ENCODE data around the gene UBE2J2. TPM values are rescaled to one million over a fixed set of nuclear protein-coding genes. Genes with fewer than 3 reads are reported as not detected.

UBE2J2 gene
- total and polyA plus RNA-seq, 2 experiments from 2014 or later = 47.1 to 70.2 TPM

DNA sequence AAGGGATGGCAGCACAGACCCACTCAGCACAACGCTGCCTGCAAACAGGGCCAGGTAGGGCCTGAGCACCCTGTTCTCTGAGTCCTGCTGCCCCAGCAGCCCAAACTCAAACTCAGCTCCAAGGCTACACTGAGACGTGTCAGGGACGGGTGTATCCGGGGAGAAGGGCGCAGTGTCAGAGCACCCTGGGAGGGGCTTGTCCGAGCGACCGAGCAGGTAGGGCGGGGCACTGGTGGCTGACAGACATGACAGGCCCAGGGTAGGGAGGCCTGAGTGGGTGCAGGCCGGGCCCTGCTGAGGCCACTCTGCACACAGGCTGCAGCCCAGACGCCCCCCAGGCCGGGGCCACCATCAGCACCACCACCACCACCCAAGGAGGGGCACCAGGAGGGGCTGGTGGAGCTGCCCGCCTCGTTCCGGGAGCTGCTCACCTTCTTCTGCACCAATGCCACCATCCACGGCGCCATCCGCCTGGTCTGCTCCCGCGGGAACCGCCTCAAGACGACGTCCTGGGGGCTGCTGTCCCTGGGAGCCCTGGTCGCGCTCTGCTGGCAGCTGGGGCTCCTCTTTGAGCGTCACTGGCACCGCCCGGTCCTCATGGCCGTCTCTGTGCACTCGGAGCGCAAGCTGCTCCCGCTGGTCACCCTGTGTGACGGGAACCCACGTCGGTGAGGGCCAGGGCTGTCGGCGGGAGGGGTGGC lies 12.1 kb upstream of the UBE2J2 start:
- no peaks in the 10 kb centered on the region for H3K36me3 Mint-ChIP-seq (ENCODE audit: low read depth)
- H4K20me1 ChIP-seq (replicated peaks; ENCODE audit: insufficient read depth) = no peaks in the 10 kb centered on the region
- H3F3A ChIP-seq (replicated peaks; ENCODE audit: low read depth) = no peaks in the 10 kb centered on the region
- H3K9me3 Mint-ChIP-seq = peaks cover 3% of the 10 kb centered on the region; the same call in 2 of the 3 replicates
- H3K4me3 Mint-ChIP-seq = no peak overlapping the region
- H3K4me1 ChIP-seq (ENCODE audit: insufficient read depth) = no peaks in the 10 kb centered on the region
- DNase-seq (ENCODE audit: low spot score) (no peak), ATAC-seq (peak; percentile 3; the same call in 2 of the 3 replicates)
- no peaks in the 10 kb centered on the region for H3K9me2 ChIP-seq (ENCODE audit: insufficient read depth)
- no peak overlapping the region for H2AFZ ChIP-seq
- H3K27ac ChIP-seq (ENCODE audit: low read depth) = no peak overlapping the region
- H3K4me3 ChIP-seq = no peak overlapping the region
- H3K4me2 ChIP-seq = no peak overlapping the region
- H3K27me3 ChIP-seq (ENCODE audit: insufficient read depth) = no peaks in the 10 kb centered on the region
- H3K4me1 Mint-ChIP-seq = no peaks in the 10 kb centered on the region; the same call in 2 of the 3 replicates
- TF ChIP-seq ETS1 (IDR thresholded peaks at IDR 0.05) (no peak), ZNF462 (CRISPR knock-in tag; IDR thresholded peaks at IDR 0.05) (no peak), STAT1 (IDR thresholded peaks at IDR 0.05; ENCODE audit: unreplicated experiment) (no peak), ZNF114 (CRISPR knock-in tag; IDR thresholded peaks at IDR 0.05) (no peak), EZH2phosphoT487 (IDR thresholded peaks at IDR 0.05; ENCODE audit: unreplicated experiment) (no peak), EZH2 (IDR thresholded peaks at IDR 0.05; ENCODE audit: low read depth, unreplicated experiment) (no peak)
- no peaks in the 10 kb centered on the region for H3K79me2 ChIP-seq (replicated peaks; ENCODE audit: insufficient read depth)
- no peak overlapping the region for H3K27ac Mint-ChIP-seq
- H3K27me3 Mint-ChIP-seq (ENCODE audit: insufficient read depth, low read depth, poor library complexity) = peaks cover 10% of the 10 kb centered on the region
- H3K36me3 ChIP-seq (ENCODE audit: insufficient read depth) = no peaks in the 10 kb centered on the region

Measured in GM23338 (cell line).